GM23338 (cell line): ENCODE measurements around the gene BAX. TPM values are rescaled to one million over a fixed set of nuclear protein-coding genes. Genes with fewer than 3 reads are reported as not detected.
A peak's percentile ranks its signal among the peaks of the same experiment; 100 is the strongest.

Source experiments
- ATAC-seq: fragments of 200-7000 bp; cut with Tn5 transposase; 3 replicates; pipeline ENCODE4 v1.9.1; 2020
- DNase-seq: peaks from one replicate; pipeline ENCODE4 v3.0.0-alpha.2; 2015; ENCODE audit warnings: low spot score
- H2AFZ ChIP-seq: fragments of 200-600 bp; sonication (generic); 2 replicates; pipeline ENCODE4 v1.8.0; 2016; ENCODE audit warnings: antibody characterized with exemption, mild to moderate bottlenecking, moderate library complexity
- H3F3A ChIP-seq: fragments of 200-600 bp; sonication (generic); replicated peaks from 2 replicates; pipeline ENCODE4 v1.8.0; 2017; ENCODE audit warnings: antibody characterized with exemption, mixed run types, low read depth
- H3K27ac ChIP-seq: fragments of 200-600 bp; sonication (generic); 2 replicates; pipeline ENCODE4 v1.6.1; 2016; ENCODE audit warnings: low read depth
- H3K27me3 ChIP-seq: fragments of 200-600 bp; sonication (generic); 2 replicates; pipeline ENCODE4 v1.8.0; 2016; ENCODE audit warnings: mild to moderate bottlenecking, mixed run types, moderate library complexity; ENCODE audit not compliant: insufficient read depth
- H3K36me3 ChIP-seq: fragments of 200-600 bp; sonication (generic); 2 replicates; pipeline ENCODE4 v1.8.0; 2016; ENCODE audit warnings: mild to moderate bottlenecking; ENCODE audit not compliant: insufficient read depth
- H3K4me1 ChIP-seq: fragments of 200-600 bp; sonication (generic); 2 replicates; pipeline ENCODE4 v1.8.0; 2016; ENCODE audit warnings: mild to moderate bottlenecking, moderate library complexity; ENCODE audit not compliant: insufficient read depth
- H3K4me2 ChIP-seq: fragments of 200-600 bp; sonication (generic); 2 replicates; pipeline ENCODE4 v1.7.1; 2017; ENCODE audit warnings: mixed run types
- H3K4me3 ChIP-seq: fragments of 200-600 bp; sonication (generic); 2 replicates; pipeline ENCODE4 v1.6.1; 2016; ENCODE audit warnings: mixed run types
- H3K79me2 ChIP-seq: fragments of 200-600 bp; sonication (generic); replicated peaks from 2 replicates; pipeline ENCODE4 v1.8.0; 2017; ENCODE audit warnings: mild to moderate bottlenecking; ENCODE audit not compliant: insufficient read depth
- H3K9me2 ChIP-seq: fragments of 200-600 bp; sonication (generic); 2 replicates; pipeline ENCODE4 v1.8.0; 2017; ENCODE audit not compliant: insufficient read depth
- H4K20me1 ChIP-seq: fragments of 200-600 bp; sonication (generic); replicated peaks from 2 replicates; pipeline ENCODE4 v1.8.0; 2017; ENCODE audit warnings: mild to moderate bottlenecking; ENCODE audit not compliant: insufficient read depth
- H3K27ac Mint-ChIP-seq: 2 replicates; pipeline ENCODE4 v1.8.0; 2020; ENCODE audit warnings: inconsistent platforms, mild to moderate bottlenecking, moderate library complexity, mixed read lengths
- H3K27me3 Mint-ChIP-seq: 3 replicates; pipeline ENCODE4 v1.8.0; 2022; ENCODE audit warnings: low read depth, mild to moderate bottlenecking, moderate library complexity, mixed read lengths, inconsistent platforms; ENCODE audit not compliant: insufficient read depth, poor library complexity
- H3K36me3 Mint-ChIP-seq: 3 replicates; pipeline ENCODE4 v1.8.0; 2021; ENCODE audit warnings: low read depth, mild to moderate bottlenecking, inconsistent platforms, moderate library complexity, mixed read lengths
- H3K4me1 Mint-ChIP-seq: 3 replicates; pipeline ENCODE4 v1.8.0; 2020; ENCODE audit warnings: mild to moderate bottlenecking, inconsistent platforms, mixed read lengths
- H3K4me3 Mint-ChIP-seq: 3 replicates; pipeline ENCODE4 v1.8.0; 2021; ENCODE audit warnings: moderate library complexity, mild to moderate bottlenecking, inconsistent platforms, mixed read lengths
- H3K9me3 Mint-ChIP-seq: 3 replicates; pipeline ENCODE4 v1.8.0; 2020; ENCODE audit warnings: moderate library complexity, mild to moderate bottlenecking, inconsistent platforms, mixed read lengths
- EZH2 ChIP-seq: fragments of 200-600 bp; sonication (generic); IDR thresholded peaks from one replicate; pipeline ENCODE4 v1.8.0; 2017; ENCODE audit warnings: antibody characterized with exemption, mild to moderate bottlenecking, low read depth; ENCODE audit not compliant: unreplicated experiment
- EZH2phosphoT487 ChIP-seq: fragments of 200-600 bp; sonication (generic); IDR thresholded peaks from one replicate; pipeline ENCODE4 v1.8.1; 2018; ENCODE audit warnings: antibody characterized with exemption; ENCODE audit not compliant: unreplicated experiment
- JUNB ChIP-seq: IDR thresholded peaks from one replicate; pipeline ENCODE4 v1.6.1; 2016; ENCODE audit warnings: antibody characterized with exemption; ENCODE audit not compliant: unreplicated experiment
- NANOG ChIP-seq: IDR thresholded peaks from 2 replicates; pipeline ENCODE4 v1.6.1; 2016; ENCODE audit warnings: antibody characterized with exemption, borderline replicate concordance
- POLR2AphosphoS5 ChIP-seq: IDR thresholded peaks from 2 replicates; pipeline ENCODE4 v1.6.1; 2016; ENCODE audit warnings: antibody characterized with exemption, low read depth
- REST ChIP-seq: IDR thresholded peaks from one replicate; pipeline ENCODE4 v1.6.1; 2018; ENCODE audit warnings: antibody characterized with exemption; ENCODE audit not compliant: unreplicated experiment
- ZNF114 ChIP-seq: fragments of 250-450 bp; sonication (Bioruptor Pico); IDR thresholded peaks from 2 replicates; pipeline ENCODE4 v1.5.0; 2020; ENCODE audit warnings: mild to moderate bottlenecking, moderate library complexity
- ZNF331 ChIP-seq: fragments of 250-450 bp; sonication (Bioruptor Pico); IDR thresholded peaks from 2 replicates; pipeline ENCODE4 v1.5.0; 2020; ENCODE audit warnings: low read depth, mild to moderate bottlenecking, moderate library complexity
- polyA plus RNA-seq: library from polyadenylated mRNA; unstranded; fragments of >200 nt; fragmentation: Nextera tagmentation; extraction: Ambion mirVana; gene quantifications from 2 replicates; pipeline ENCODE4 v1.2.1, GENCODE V29; 2016
- total RNA-seq: library from RNA; depleted of rRNA; stranded (reverse); fragments of >200 nt; shearing (Covaris generic); gene quantifications from 2 replicates; pipeline ENCODE4 v1.2.3, GENCODE V29; 2014
- TF ChIP-seq, protein P1 (sequence below): fragments of 250-450 bp; sonication (Bioruptor Pico); IDR thresholded peaks from 2 replicates; pipeline ENCODE4 v1.5.0; 2020; ENCODE audit warnings: mild to moderate bottlenecking, moderate library complexity

BAX gene
- total and polyA plus RNA-seq, 2 experiments from 2014 or later, result 179 to 261 TPM

GRCh38 chr19:48964205-48965039 lies 9.7 kb downstream of the BAX start:
- Histone ChIP-seq H3K27ac (peak overlapping the region; percentile 99), H3K4me2 (peak overlapping the region; percentile 97), H3K9me2 (no peaks in the 10 kb centered on the region), H2AFZ (no peak overlapping the region), H3K4me3 (peak overlapping the region; percentile 100), H3K4me1 (peaks cover 18% of the 10 kb centered on the region), H3K79me2 (peaks cover 24% of the 10 kb centered on the region), H3K36me3 (peaks cover 13% of the 10 kb centered on the region), H4K20me1 (peaks cover 6% of the 10 kb centered on the region), H3F3A (peaks cover 56% of the 10 kb centered on the region), H3K27me3 (no peaks in the 10 kb centered on the region)
- Mint-ChIP-seq H3K36me3 (peaks cover 52% of the 10 kb centered on the region), H3K4me3 (peak overlapping the region; percentile 95), H3K9me3 (peaks cover 16% of the 10 kb centered on the region), H3K27me3 (peaks cover 62% of the 10 kb centered on the region), H3K27ac (peak overlapping the region; percentile 97), H3K4me1 (peaks cover 38% of the 10 kb centered on the region)
- TF ChIP-seq, protein P1, sequence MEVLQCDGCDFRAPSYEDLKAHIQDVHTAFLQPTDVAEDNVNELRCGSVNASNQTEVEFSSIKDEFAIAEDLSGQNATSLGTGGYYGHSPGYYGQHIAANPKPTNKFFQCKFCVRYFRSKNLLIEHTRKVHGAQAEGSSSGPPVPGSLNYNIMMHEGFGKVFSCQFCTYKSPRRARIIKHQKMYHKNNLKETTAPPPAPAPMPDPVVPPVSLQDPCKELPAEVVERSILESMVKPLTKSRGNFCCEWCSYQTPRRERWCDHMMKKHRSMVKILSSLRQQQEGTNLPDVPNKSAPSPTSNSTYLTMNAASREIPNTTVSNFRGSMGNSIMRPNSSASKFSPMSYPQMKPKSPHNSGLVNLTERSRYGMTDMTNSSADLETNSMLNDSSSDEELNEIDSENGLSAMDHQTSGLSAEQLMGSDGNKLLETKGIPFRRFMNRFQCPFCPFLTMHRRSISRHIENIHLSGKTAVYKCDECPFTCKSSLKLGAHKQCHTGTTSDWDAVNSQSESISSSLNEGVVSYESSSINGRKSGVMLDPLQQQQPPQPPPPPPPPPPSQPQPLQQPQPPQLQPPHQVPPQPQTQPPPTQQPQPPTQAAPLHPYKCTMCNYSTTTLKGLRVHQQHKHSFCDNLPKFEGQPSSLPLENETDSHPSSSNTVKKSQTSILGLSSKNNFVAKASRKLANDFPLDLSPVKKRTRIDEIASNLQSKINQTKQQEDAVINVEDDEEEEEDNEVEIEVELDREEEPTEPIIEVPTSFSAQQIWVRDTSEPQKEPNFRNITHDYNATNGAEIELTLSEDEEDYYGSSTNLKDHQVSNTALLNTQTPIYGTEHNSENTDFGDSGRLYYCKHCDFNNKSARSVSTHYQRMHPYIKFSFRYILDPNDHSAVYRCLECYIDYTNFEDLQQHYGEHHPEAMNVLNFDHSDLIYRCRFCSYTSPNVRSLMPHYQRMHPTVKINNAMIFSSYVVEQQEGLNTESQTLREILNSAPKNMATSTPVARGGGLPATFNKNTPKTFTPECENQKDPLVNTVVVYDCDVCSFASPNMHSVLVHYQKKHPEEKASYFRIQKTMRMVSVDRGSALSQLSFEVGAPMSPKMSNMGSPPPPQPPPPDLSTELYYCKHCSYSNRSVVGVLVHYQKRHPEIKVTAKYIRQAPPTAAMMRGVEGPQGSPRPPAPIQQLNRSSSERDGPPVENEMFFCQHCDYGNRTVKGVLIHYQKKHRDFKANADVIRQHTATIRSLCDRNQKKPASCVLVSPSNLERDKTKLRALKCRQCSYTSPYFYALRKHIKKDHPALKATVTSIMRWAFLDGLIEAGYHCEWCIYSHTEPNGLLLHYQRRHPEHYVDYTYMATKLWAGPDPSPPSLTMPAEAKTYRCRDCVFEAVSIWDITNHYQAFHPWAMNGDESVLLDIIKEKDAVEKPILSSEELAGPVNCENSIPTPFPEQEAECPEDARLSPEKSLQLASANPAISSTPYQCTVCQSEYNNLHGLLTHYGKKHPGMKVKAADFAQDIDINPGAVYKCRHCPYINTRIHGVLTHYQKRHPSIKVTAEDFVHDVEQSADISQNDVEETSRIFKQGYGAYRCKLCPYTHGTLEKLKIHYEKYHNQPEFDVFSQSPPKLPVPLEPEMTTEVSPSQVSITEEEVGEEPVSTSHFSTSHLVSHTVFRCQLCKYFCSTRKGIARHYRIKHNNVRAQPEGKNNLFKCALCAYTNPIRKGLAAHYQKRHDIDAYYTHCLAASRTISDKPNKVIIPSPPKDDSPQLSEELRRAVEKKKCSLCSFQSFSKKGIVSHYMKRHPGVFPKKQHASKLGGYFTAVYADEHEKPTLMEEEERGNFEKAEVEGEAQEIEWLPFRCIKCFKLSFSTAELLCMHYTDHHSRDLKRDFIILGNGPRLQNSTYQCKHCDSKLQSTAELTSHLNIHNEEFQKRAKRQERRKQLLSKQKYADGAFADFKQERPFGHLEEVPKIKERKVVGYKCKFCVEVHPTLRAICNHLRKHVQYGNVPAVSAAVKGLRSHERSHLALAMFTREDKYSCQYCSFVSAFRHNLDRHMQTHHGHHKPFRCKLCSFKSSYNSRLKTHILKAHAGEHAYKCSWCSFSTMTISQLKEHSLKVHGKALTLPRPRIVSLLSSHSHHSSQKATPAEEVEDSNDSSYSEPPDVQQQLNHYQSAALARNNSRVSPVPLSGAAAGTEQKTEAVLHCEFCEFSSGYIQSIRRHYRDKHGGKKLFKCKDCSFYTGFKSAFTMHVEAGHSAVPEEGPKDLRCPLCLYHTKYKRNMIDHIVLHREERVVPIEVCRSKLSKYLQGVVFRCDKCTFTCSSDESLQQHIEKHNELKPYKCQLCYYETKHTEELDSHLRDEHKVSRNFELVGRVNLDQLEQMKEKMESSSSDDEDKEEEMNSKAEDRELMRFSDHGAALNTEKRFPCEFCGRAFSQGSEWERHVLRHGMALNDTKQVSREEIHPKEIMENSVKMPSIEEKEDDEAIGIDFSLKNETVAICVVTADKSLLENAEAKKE (CRISPR knock-in tag), result no peak
- TF ChIP-seq NANOG (no peak), JUNB (no peak), REST (no peak), EZH2phosphoT487 (no peak), POLR2AphosphoS5 (no peak), ZNF331 (CRISPR knock-in tag) (no peak), ZNF114 (no peak), EZH2 (no peak)
- ATAC-seq (peak; percentile 7), DNase-seq (peak; percentile 82)
